Panc1 (cell line): Measurements from ENCODE around the gene XRCC6. TPM values are rescaled to one million over a fixed set of nuclear protein-coding genes. Genes with fewer than 3 reads are reported as not detected.

Experiments used
- ATAC-seq: fragments of 200-7000 bp; cut with Tn5 transposase; 2 replicates; pipeline ENCODE4 v1.9.1; 2020; ENCODE audit warnings: mild to moderate bottlenecking, moderate library complexity
- BruUV-seq: library from RNA; stranded (reverse); fragments of 400-500 nt; replicated peaks from 2 replicates; lab custom pipeline; 2021; lab: Mats Ljungman, UMichigan
- CTCF ChIA-PET: fragments of 300-600 bp; sonication (Branson Sonifier 250); formaldehyde crosslinking; loops from one replicate; lab custom pipeline; 2022; ENCODE audit warnings: antibody characterized with exemption; lab: Charles Lee
- POLR2A ChIA-PET: fragments of 300-600 bp; sonication (Branson Sonifier 250); formaldehyde crosslinking; loops from one replicate; lab custom pipeline; 2022; ENCODE audit warnings: antibody characterized with exemption; lab: Charles Lee
- DNase-seq: peaks from one replicate; pipeline ENCODE4 v3.0.0-alpha.2; 2010; ENCODE audit warnings: low read depth, low spot score
- H3K27ac ChIP-seq: 2 replicates; pipeline ENCODE4 v1.5.1; 2011; ENCODE audit warnings: mild to moderate bottlenecking, low read length, inconsistent platforms
- H3K27me3 ChIP-seq: fragments of 200-500 bp; sonication (Bioruptor generic); 2 replicates; pipeline ENCODE4 v1.6.0; 2014; ENCODE audit warnings: low read length, inconsistent platforms; ENCODE audit not compliant: control insufficient read depth, insufficient read depth
- H3K36me3 ChIP-seq: fragments of 200-500 bp; sonication (Bioruptor generic); 2 replicates; pipeline ENCODE4 v1.5.1; 2014; ENCODE audit warnings: inconsistent platforms, mild to moderate bottlenecking, low read length, moderate library complexity; ENCODE audit not compliant: control insufficient read depth, insufficient read depth
- H3K4me1 ChIP-seq: 2 replicates; pipeline ENCODE4 v1.5.1; 2011; ENCODE audit warnings: inconsistent platforms, mild to moderate bottlenecking, low read length, moderate library complexity; ENCODE audit not compliant: control insufficient read depth, insufficient read depth
- H3K4me3 ChIP-seq, 2 experiments: 2 replicates each; pipeline ENCODE4 v1.5.1; 2011 to 2012; ENCODE audit warnings: low read depth in 2 of 2, low read length in 2 of 2, mild to moderate bottlenecking in 2 of 2, inconsistent platforms in 1 of 2, moderate library complexity in 1 of 2
- H3K9me3 ChIP-seq: fragments of 200-500 bp; sonication (Bioruptor generic); 2 replicates; pipeline ENCODE4 v1.5.1; 2014; ENCODE audit warnings: low read depth, mild to moderate bottlenecking, inconsistent platforms, low read length, moderate library complexity; ENCODE audit not compliant: control insufficient read depth, insufficient read depth
- CTCF ChIP-seq: fragments of 450-650 bp; IDR thresholded peaks from 2 replicates; pipeline ENCODE4 v1.5.1; 2017; ENCODE audit warnings: mild to moderate bottlenecking
- POLR2AphosphoS5 ChIP-seq: IDR thresholded peaks from 2 replicates; pipeline ENCODE4 v1.6.1; 2012; ENCODE audit warnings: mild to moderate bottlenecking, low read depth, low read length, moderate library complexity
- SIN3A ChIP-seq: IDR thresholded peaks from 2 replicates; pipeline ENCODE4 v1.6.1; 2012; ENCODE audit warnings: low read depth, mild to moderate bottlenecking, low read length, moderate library complexity, borderline replicate concordance; ENCODE audit not compliant: insufficient read depth
- TCF7L2 ChIP-seq: IDR thresholded peaks from 2 replicates; pipeline ENCODE4 v1.6.1; 2011; ENCODE audit warnings: mild to moderate bottlenecking, low read depth, low read length, inconsistent platforms
- in situ Hi-C: cut with HindIII; loops from 2 replicates; pipeline ENCODE4 v1.10.0; 2016; ENCODE audit warnings: low sequenced_read_pairs, low pct_unique_long_range_greater_than_20kb
- intact Hi-C: fragments of 100-400 bp; cut with micrococcal nuclease; formaldehyde crosslinking; loops from one replicate; pipeline ENCODE4 v1.10.0; 2022; ENCODE audit not compliant: unreplicated experiment
- total RNA-seq: library from RNA; stranded (reverse); gene quantifications from one replicate; pipeline ENCODE4 v1.2.1, GENCODE V29; 2021; ENCODE audit not compliant: unreplicated experiment
- TF ChIP-seq, protein P1 (sequence below), 2 experiments: IDR thresholded peaks; 2 replicates each; pipeline ENCODE4 v1.6.1; 2011 to 2012; ENCODE audit warnings: low read depth in 2 of 2, control low read depth in 1 of 2, low read length in 1 of 2, mild to moderate bottlenecking in 1 of 2, moderate library complexity in 1 of 2; ENCODE audit not compliant: insufficient read depth in 1 of 2

The XRCC6 gene
- total RNA-seq, 1 experiment from 2014 or later, result 287 TPM

GRCh38 chr22:41597635-41597953 is 23.5 kb upstream of the XRCC6 start:
- POLR2A ChIA-PET, result no interaction called here
- H3K4me1 ChIP-seq, result peaks cover 3% of the 10 kb centered on the region
- no peak overlapping the region for H3K27ac ChIP-seq
- CTCF ChIA-PET, result interaction anchor here (0.6 to 0.7 kb wide), 2 partner anchors 37 to 191 kb away, joined by 3 to 4 read pairs; partner anchors contain the start of gene CSDC2
- BruUV-seq, result no TSS peak
- ATAC-seq (peak; percentile 9), DNase-seq (no peak)
- no peaks in the 10 kb centered on the region for H3K36me3 ChIP-seq
- no peak overlapping the region for H3K4me3 ChIP-seq
- H3K27me3 ChIP-seq, result no peaks in the 10 kb centered on the region
- in situ Hi-C loops (no loop called here), intact Hi-C loops (no loop called here)
- TF ChIP-seq CTCF (peak; percentile 53; the same call in 1 of the 2 replicates), TCF7L2 (no peak)
- no peaks in the 10 kb centered on the region for H3K9me3 ChIP-seq

GRCh38 chr22:41598081-41598480 is 23.0 kb upstream of the XRCC6 start:
- no peaks in the 10 kb centered on the region for H3K27me3 ChIP-seq
- TF ChIP-seq POLR2AphosphoS5 (no peak), SIN3A (no peak), CTCF (no peak), TCF7L2 (no peak)
- TF ChIP-seq, protein P1, sequence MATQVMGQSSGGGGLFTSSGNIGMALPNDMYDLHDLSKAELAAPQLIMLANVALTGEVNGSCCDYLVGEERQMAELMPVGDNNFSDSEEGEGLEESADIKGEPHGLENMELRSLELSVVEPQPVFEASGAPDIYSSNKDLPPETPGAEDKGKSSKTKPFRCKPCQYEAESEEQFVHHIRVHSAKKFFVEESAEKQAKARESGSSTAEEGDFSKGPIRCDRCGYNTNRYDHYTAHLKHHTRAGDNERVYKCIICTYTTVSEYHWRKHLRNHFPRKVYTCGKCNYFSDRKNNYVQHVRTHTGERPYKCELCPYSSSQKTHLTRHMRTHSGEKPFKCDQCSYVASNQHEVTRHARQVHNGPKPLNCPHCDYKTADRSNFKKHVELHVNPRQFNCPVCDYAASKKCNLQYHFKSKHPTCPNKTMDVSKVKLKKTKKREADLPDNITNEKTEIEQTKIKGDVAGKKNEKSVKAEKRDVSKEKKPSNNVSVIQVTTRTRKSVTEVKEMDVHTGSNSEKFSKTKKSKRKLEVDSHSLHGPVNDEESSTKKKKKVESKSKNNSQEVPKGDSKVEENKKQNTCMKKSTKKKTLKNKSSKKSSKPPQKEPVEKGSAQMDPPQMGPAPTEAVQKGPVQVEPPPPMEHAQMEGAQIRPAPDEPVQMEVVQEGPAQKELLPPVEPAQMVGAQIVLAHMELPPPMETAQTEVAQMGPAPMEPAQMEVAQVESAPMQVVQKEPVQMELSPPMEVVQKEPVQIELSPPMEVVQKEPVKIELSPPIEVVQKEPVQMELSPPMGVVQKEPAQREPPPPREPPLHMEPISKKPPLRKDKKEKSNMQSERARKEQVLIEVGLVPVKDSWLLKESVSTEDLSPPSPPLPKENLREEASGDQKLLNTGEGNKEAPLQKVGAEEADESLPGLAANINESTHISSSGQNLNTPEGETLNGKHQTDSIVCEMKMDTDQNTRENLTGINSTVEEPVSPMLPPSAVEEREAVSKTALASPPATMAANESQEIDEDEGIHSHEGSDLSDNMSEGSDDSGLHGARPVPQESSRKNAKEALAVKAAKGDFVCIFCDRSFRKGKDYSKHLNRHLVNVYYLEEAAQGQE (IDR thresholded peaks at IDR 0.05; ENCODE audit: insufficient read depth in 1 of 2, low read depth in 2 of 2, low read length in 1 of 2), result no peak
- no peaks in the 10 kb centered on the region for H3K9me3 ChIP-seq
- no TSS peak for BruUV-seq
- DNase-seq (no peak), ATAC-seq (peak; percentile 42; the same call in 1 of the 2 replicates)
- in situ Hi-C loops, result no loop called here
- peaks cover 3% of the 10 kb centered on the region for H3K4me1 ChIP-seq
- intact Hi-C loops, result no loop called here
- no peaks in the 10 kb centered on the region for H3K36me3 ChIP-seq
- ChIA-PET POLR2A (no interaction called here), CTCF (interaction anchor here (0.7 kb wide), 1 partner anchor 38 kb away, joined by 4 read pairs; the partner anchor contains the start of gene CSDC2)
- no peak overlapping the region for H3K4me3 ChIP-seq
- H3K27ac ChIP-seq, result no peak overlapping the region
